NCI-H774 (cell line): Measurements from ENCODE around the gene SLC24A3.

Experiments used
- DNase-seq: peaks from one replicate; lab custom pipeline; 2025; lab: John Stamatoyannopoulos, UW

SLC24A3 gene

GRCh38 chr20:19212469-19212815, at the start of gene SLC24A3:
Gene SLC24A3 (plus strand): TSS chr20:19212642.
- no peak for DNase-seq

- no peak for DNase-seq
Observed at GRCh38 chr20:19170148-19170547, 42.3 kb upstream of the SLC24A3 start.

- DNase-seq = no peak
Observed at GRCh38 chr20:19172637-19173036, 39.8 kb upstream of the SLC24A3 start.

- no peak for DNase-seq
Observed at GRCh38 chr20:19176470-19177052, 35.9 kb upstream of the SLC24A3 start.

GRCh38 chr20:19181552-19181951, 30.9 kb upstream of the SLC24A3 start:
- no peak for DNase-seq

- no peak for DNase-seq
Observed at GRCh38 chr20:19185083-19185482, 27.4 kb upstream of the SLC24A3 start.

GRCh38 chr20:19193349-19193748, 19.1 kb upstream of the SLC24A3 start:
- DNase-seq = no peak

GRCh38 chr20:19205981-19206396, 6.5 kb upstream of the SLC24A3 start:
- peak; percentile 37 for DNase-seq

GRCh38 chr20:19207541-19207940, 4.9 kb upstream of the SLC24A3 start:
- DNase-seq = no peak

GRCh38 chr20:19210391-19211155, 1.9 kb upstream of the SLC24A3 start:
- no peak for DNase-seq

- DNase-seq = no peak
Observed at GRCh38 chr20:19211252-19211651, 1.2 kb upstream of the SLC24A3 start.

GRCh38 chr20:19211661-19212468, 577 bp upstream of the SLC24A3 start:
- no peak for DNase-seq

- DNase-seq = peak; percentile 2
Observed at GRCh38 chr20:19212821-19213502, 520 bp downstream of the SLC24A3 start.

GRCh38 chr20:19213946-19214490, 1.6 kb downstream of the SLC24A3 start:
- no peak for DNase-seq

- no peak for DNase-seq
Observed at GRCh38 chr20:19218411-19218810, 6.0 kb downstream of the SLC24A3 start.

GRCh38 chr20:19222520-19223040, 10.1 kb downstream of the SLC24A3 start:
- DNase-seq = no peak

- no peak for DNase-seq
Observed at GRCh38 chr20:19223640-19224039, 11.2 kb downstream of the SLC24A3 start.

GRCh38 chr20:19231359-19232035, 19.1 kb downstream of the SLC24A3 start:
- DNase-seq = no peak

- DNase-seq = no peak
Observed at GRCh38 chr20:19232997-19233794, 20.8 kb downstream of the SLC24A3 start.

- DNase-seq = no peak
Observed at GRCh38 chr20:19236371-19237055, 24.1 kb downstream of the SLC24A3 start.
